GM21381 (cell line): ENCODE data around the gene TTLL5.
"Not testable (repeated sequence)": the region's sequence is repeated elsewhere in the genome, so short reads cannot be mapped to it uniquely, and the experiment has no call there.

Experiments
- ATAC-seq: cut with Tn5 transposase; IDR thresholded peaks from one replicate; pipeline ENCODE4 v1.9.1; 2021; ENCODE audit warnings: mild to moderate bottlenecking, moderate library complexity; ENCODE audit not compliant: unreplicated experiment

Gene TTLL5

GRCh38 chr14:75649773-75650172, 11.3 kb upstream of the TTLL5 start:
- ATAC-seq = no peak

GRCh38 chr14:75650253-75651058, 10.6 kb upstream of the TTLL5 start:
- no peak for ATAC-seq

DNA sequence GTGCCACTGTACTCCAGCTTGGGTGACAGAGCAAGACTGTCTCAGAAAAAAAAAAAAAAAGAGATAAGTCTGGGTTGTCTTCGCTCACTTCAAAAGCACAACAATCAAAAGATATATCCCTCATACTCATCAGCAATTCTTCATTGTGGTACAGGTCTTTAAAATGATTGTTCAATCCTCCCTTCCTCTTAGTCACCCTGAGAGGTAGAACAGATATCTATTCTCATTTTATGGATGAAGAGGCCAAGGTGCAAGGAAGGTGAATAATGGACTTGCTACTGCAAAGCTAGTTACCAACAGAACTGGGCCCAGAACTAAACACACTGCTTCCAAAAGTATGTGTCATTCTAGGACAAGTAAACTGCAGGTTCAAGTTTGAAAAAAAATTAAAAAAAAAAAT, 7.5 kb upstream of the TTLL5 start:
- ATAC-seq = no peak

DNA sequence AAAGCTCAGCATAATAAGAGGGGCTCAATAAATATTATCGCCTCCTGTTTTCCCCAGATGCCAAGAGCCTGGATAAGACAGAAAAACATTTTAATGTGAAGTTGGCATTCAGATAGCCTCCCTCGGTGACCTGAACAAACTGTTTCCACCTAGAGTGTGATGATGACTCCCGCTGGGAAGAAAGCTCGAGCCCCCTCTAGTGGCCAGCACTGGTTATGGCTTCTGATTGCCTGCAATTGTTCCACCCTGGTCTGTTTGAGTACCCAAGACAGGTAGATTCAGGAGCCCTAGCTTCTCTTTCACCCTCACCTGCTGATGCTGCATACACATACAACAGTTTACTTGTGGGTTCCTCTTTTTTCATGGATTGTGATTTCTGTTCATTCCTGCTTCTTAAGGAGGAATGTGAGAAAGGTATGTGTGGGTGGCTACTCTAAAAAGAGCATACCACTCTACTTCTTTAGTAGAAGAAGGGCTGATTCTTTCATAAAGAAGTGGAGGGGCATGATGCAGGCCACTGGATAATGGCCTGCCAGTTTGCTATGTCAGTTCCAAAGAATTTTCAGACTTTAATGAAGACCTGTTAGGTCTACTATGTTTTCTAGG, 6.8 kb upstream of the TTLL5 start:
- ATAC-seq = no peak

DNA sequence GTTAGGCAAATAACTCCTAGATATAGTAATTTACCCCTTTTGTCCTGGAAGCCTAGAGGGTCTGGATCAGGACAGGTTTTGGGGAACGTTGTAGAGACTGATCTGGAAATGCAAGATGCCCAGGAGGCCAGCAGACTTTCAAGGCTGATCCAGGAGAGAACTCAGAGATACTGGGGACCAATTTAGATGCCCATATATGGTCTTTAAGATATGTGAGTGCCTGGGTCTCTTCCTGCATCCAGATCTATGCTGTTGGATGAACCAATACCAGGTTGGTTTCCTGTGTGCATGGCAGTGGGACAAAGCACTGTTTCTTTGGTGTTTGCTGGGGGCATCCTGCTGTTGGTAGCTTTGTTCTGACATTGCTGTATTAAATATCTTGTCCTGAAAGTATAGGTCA, 5.8 kb upstream of the TTLL5 start:
- ATAC-seq = no peak

DNA sequence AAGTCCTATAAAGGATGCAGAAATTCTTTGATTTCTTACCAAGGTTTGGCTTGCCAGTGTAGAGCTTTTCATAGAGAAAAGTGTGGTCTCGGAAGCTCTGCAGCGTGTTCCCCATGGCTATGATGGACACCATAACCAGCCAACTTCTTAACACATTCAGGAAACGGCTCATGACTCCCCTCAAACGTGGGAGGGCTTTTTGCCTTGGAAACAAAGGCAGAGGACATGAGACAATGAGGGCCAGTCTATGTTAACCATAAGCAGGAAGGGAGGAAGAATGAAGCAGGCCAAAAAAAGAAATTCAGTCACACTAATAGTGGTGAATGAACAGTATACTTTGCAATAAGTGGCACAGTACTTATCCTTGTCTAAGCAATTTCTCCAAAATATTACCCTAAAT, 3.7 kb upstream of the TTLL5 start:
- ATAC-seq = no peak

DNA sequence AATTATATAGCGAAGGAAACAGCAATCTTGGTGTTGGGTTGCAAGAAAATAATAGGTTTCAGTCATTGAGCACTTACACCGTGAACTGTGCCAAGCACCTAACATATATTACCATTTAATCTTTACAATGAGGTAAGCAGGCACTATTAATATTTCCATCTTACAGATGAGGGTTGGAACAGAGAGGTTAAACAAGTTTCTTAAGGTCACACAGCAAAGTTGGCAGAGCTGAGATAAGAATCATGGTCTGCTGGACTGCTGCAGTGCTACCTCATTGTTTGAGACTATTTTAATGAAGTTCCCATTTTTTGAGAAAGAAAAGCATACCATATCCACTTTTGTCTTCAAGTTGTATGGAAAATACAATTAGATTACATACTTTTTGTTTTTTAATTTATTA, 2.1 kb upstream of the TTLL5 start:
- no peak for ATAC-seq

GRCh38 chr14:75660238-75660629, 812 bp upstream of the TTLL5 start:
- ATAC-seq = no peak

DNA sequence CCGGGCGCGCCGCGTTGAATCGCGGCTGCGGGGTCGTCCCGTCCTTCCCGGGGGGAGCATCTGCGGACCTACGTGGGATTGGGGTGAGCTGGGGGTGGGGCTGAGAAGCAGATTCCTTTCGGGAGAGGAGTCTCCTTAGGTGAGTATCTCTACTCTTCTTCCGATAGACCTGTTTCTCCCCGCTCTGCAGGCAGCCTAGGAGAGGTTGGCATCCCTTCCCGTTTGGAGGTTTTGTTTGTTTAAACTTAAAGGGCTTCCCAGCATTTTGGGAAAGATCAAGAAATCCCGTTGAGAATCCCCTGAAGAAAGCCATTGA, 411 bp downstream of the TTLL5 start:
- no peak for ATAC-seq

DNA sequence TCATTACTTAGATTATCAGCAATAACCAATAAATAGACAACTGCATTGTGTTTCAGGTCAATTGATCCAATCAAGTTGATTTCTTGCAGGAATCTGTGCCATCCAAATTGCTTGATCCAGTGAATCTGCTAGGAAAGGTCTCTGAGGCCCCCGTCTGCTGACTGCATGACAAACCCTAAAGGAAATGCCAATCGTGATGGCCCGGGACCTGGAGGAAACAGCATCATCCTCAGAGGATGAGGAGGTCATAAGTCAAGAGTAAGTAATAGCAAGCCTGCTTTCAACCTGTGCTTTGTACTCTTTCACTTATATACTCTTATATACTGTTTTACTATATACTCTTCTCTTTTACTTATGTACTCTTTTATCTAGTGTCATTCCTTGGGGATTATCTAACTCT, 1.9 kb downstream of the TTLL5 start:
- ATAC-seq = no peak

DNA sequence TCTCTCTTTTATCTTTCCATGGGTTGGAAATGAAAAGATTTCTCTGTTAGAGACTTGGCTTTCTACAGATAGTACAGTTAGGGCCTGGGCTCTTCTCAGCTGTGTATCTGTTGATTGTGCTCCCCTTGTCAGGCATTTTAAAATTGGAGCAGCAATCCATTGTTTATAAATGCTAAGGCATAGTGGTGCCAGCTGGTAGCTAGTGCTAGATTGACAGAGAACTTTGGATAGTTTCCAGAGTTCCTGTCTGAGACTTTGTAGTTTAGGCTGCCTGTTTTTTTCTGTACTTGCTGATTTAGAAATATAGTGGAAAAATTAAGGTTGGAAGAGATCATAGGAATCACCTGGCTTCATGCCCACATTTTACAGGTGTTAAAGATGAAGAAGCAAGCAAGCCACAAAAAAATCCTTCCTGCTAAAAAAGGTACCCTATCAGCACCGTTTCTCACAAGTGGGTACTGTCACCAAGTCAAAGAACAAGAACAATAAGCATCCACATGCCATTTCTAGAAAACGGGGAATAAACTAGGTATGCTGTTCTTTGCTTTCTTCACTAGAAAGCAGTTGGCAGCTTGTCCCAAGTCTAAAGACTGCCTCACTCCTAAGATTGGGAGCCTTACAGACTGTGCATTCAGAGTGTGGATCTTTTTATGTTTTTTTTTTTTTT, 6.2 kb downstream of the TTLL5 start:
- ATAC-seq = no peak

DNA sequence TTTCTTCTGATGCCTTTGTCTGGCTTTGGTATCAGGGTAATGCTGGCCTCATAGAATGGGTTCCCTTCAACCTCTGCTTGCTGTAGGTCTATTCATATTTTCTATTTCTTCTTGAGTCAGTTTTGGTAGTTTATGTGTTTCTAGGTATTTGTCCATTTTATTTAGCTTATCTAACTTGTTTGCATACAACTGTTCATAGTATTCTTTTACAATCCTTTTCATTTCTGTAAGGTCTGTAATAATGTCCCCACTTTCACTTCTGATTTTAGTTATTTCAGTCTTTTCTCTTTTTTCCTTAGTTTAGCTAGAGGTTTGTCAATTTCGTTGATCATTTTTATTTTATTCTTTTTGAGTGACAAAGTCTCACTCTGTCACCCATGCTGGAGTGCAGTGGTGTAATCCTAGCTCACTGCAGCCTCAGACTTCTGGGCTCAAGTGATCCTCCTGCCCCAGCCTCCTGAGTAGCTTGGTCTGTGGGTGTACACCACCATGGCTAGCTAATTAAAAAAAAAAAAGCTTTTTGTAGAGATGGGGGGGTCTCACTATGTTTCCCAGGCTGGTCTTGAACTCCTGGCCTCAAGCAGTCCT, 11.7 kb downstream of the TTLL5 start:
- ATAC-seq = no peak

DNA sequence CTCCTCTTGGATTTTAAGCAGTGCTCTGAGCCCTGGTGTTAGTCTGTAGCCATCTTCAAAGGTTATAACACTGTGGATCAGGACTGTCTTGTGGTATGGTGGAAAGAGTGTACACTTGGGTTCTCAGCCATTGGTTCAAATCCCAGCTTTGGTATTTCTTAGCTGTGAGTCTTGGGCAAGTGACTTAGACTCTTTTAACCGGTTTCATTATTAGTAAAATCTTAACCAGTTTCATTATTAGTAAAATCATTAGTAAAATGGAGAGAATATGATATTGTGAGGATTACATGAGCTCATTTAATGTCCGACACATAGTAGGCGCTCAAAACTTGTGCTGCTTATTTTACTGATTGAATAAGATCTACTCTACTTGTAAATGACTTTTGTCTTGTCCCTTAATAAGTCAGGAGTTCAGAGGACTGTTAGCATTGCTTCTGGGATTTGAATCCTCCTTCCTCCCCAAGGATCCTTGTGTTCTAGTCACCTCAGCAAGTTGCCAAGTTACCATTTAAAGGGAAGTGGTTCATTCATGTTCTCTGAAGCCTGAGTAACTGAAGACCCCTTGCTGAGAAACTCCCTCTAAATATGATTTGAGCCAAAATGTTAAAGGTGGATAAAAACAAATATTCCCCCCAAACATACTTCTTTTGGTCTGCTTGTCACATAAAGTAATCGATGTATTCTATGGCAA, 12.4 kb downstream of the TTLL5 start:
- peak; percentile 64 for ATAC-seq

GRCh38 chr14:75675265-75675960, 14.4 kb downstream of the TTLL5 start:
- ATAC-seq = no peak

GRCh38 chr14:75685910-75686309, 24.9 kb downstream of the TTLL5 start:
- ATAC-seq = no peak

DNA sequence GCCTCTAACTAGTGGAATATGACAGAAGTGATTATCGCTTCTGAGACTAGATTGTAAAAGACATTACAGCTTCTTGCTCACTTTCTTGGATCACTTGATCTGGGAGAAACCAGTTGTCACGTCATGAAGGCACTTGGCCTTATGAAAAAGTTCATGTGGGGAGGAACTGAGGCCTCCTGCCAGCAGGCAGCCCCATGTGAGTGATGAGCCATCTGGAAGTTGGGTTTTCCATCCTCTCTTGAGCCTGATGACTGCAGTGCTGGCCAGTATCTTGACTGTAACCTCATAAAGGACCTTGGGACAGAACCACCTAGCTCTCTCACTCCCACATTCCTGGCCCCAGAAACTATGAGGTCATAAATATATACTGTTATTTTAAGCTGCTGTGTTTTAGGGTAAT, 28.0 kb downstream of the TTLL5 start:
- ATAC-seq = no peak

DNA sequence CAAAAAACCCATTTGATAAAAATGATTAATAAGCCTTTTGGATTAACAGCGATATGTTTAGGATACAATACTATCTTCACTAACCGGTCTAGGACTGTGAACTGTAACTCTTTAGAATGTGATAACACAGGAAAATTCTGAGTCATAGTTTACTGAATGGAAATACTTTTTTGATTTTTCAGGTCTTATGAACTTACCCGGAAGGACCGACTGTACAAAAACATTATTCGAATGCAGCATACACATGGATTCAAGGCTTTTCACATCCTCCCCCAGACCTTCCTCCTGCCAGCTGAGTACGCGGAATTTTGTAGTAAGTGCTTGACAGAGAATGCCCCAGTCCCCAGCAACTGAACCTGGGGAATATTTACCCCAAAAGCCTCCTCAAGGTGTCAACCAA, 29.0 kb downstream of the TTLL5 start:
- no peak for ATAC-seq

- ATAC-seq = not testable (repeated sequence)
These were observed 34.0 kb downstream of the TTLL5 start for GRCh38 chr14:75695025-75695424.

- no peak for ATAC-seq
These were observed 36.3 kb downstream of the TTLL5 start for GRCh38 chr14:75697386-75697785.

DNA sequence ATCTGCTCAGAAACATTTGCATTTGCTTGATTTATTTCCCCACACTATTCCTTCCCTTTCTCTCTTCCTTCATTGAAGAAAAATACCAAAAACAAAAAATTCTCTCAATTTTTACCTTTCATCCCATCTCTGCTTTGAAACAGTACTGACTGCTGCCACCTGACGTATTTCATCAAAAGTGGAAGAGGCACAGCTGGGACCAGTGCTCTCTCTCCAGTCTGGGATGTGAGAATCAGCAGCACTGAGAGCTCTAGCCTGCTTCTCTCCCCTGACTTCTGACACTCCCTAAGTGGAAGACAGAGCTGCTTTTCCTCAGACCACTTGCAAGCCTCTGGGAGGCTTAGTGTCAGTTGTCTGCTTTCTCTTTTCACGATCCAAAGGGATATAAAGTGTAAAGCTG, 36.9 kb downstream of the TTLL5 start:
- no peak for ATAC-seq

GRCh38 chr14:75699331-75699730, 38.3 kb downstream of the TTLL5 start:
- no peak for ATAC-seq
